Aorta (tissue), 5 donors: Measurements from ENCODE around the gene PEBP1. TPM values are rescaled to one million over a fixed set of nuclear protein-coding genes. Genes with fewer than 3 reads are reported as not detected.
A peak's percentile ranks its signal among the peaks of the same experiment; 100 is the strongest.

Source experiments
- ATAC-seq: fragments of 200-7000 bp; cut with Tn5 transposase; one replicate; pipeline ENCODE4 v1.9.1; 2022; ENCODE audit warnings: moderate library complexity; ENCODE audit not compliant: low FRiP score
- DNase-seq, 2 donors: peaks; one replicate each; pipeline ENCODE4 v3.0.0-alpha.2; 2020
- H3K27ac ChIP-seq, 2 donors: one replicate each; pipeline ENCODE4 v1.5.1; 2013; ENCODE audit warnings: low read length in 2 of 2, mild to moderate bottlenecking in 2 of 2, moderate library complexity in 2 of 2, control low read depth in 1 of 2, inconsistent platforms in 1 of 2, low read depth in 1 of 2
- H3K27me3 ChIP-seq, 2 donors: one replicate each; pipeline ENCODE4 v1.6.1; 2013; ENCODE audit warnings: control low read depth in 1 of 2, low read length in 1 of 2, mild to moderate bottlenecking in 1 of 2, moderate library complexity in 1 of 2; ENCODE audit not compliant: insufficient read depth in 2 of 2, control insufficient read depth in 1 of 2
- H3K36me3 ChIP-seq, 2 donors: one replicate each; pipeline ENCODE4 v1.6.1; 2013; ENCODE audit warnings: control low read depth in 1 of 2, low read length in 1 of 2, mild to moderate bottlenecking in 1 of 2; ENCODE audit not compliant: insufficient read depth in 2 of 2, control insufficient read depth in 1 of 2
- H3K4me1 ChIP-seq, 2 donors: one replicate each; pipeline ENCODE4 v1.6.1; 2013; ENCODE audit warnings: low read length in 2 of 2, control low read depth in 1 of 2, mild to moderate bottlenecking in 1 of 2, moderate library complexity in 1 of 2; ENCODE audit not compliant: insufficient read depth in 2 of 2, control insufficient read depth in 1 of 2
- H3K4me3 ChIP-seq, 2 donors: one replicate each; pipeline ENCODE4 v1.5.1; 2013; ENCODE audit warnings: low read length in 2 of 2, control low read depth in 1 of 2, mild to moderate bottlenecking in 1 of 2
- H3K9me3 ChIP-seq: one replicate; pipeline ENCODE4 v1.6.1; 2013; ENCODE audit warnings: mild to moderate bottlenecking, low read length; ENCODE audit not compliant: control insufficient read depth
- WGBS, 2 donors: extraction: QIAGEN DNeasy Blood & Tissue Kit; methylation state at CpG; one replicate each; pipeline ENCODE4 v1.1.7; 2013; 5-methylcytosine and 5-hydroxymethylcytosine counted together
- intact Hi-C, 2 donors: fragments of 100-400 bp; cut with DNase I; formaldehyde crosslinking; loops; one replicate each; pipeline versions ENCODE4 v1.14.2 to v1.15.0; 2022
- polyA plus RNA-seq, 2 donors: library from polyadenylated mRNA; stranded (reverse); fragments of 200-250 nt; gene quantifications; one replicate each; pipeline ENCODE4 v1.2.3, GENCODE V29; 2013
- total RNA-seq, 2 donors: library from RNA; stranded (reverse); fragmentation: NEBNext Ultra II Directional; extraction: Animal tissue kit (Norgen Biotek cat#: 25700); gene quantifications; one replicate each; pipeline ENCODE4 v1.2.1, GENCODE V29; 2021
- donor health status: healthy with polysubstance abuse.
- donor health status: Bipolar disorder and iron deficiency.
- donor health status: DM: no; HTN: no; CAD: no.
- donor health status: DM: no; HTN: no; CAD: no.
- donor health status: DM: yes; HTN: yes; CAD: no.

The PEBP1 gene
- total and polyA plus RNA-seq, 4 donors, result 122 to 532 (median 215) TPM

GRCh38 chr12:118103201-118103600, 32.7 kb upstream of the PEBP1 start:
- Histone ChIP-seq H3K4me3 (peak overlapping the region; percentile 70 to 80), H3K27me3 (no peaks in the 10 kb centered on the region), H3K9me3 (no peaks in the 10 kb centered on the region), H3K4me1 (no peaks in the 10 kb centered on the region), H3K27ac (peak overlapping the region in 1 of 2 donors; percentile 10), H3K36me3 (no peaks in the 10 kb centered on the region)
- no peak for ATAC-seq
- intact Hi-C loops, result loop anchor here (2.0 to 5.0 kb wide), 2 partner anchors 41 to 88 kb away; partner anchors contain the start of gene WSB2 (in 2 of the 2)
- DNase-seq, result peak in 1 of 2 donors; percentile 78
- WGBS, 2 donors, result 0 to 1% methylated on average over 29 to 32 of the region's 32 CpGs

- intact Hi-C loops, result loop anchor here (2.0 to 5.0 kb wide), 2 partner anchors 41 to 89 kb away; partner anchors contain the start of gene WSB2 (in 2 of the 2)
- Histone ChIP-seq H3K9me3 (no peaks in the 10 kb centered on the region), H3K27me3 (no peaks in the 10 kb centered on the region), H3K27ac (peak within 1 kb of the TSS in 1 of 2 donors; percentile 52), H3K4me1 (no peaks in the 10 kb centered on the region), H3K36me3 (no peaks in the 10 kb centered on the region), H3K4me3 (peak within 1 kb of the TSS; percentile 70 to 80)
- ATAC-seq (peak; percentile 94), DNase-seq (peak; percentile 79 to 88)
- WGBS, 2 donors, result 0% methylated on average over 56 to 75 of the region's 75 CpGs
These were observed 32.1 kb upstream of the PEBP1 start, which contains the start of gene VSIG10 for GRCh38 chr12:118103601-118104382. Gene VSIG10 (minus strand): TSS chr12:118104011. CDS start chr12:118103671, 340 bp downstream.

GRCh38 chr12:118107011-118107410, 28.9 kb upstream of the PEBP1 start:
- intact Hi-C loops, result no loop called here
- 71 to 87% methylated on average over 4 of the region's 4 CpGs for WGBS, 2 donors
- DNase-seq, result no peak

GRCh38 chr12:118107694-118108093, 28.2 kb upstream of the PEBP1 start:
- 91 to 92% methylated on average over 8 of the region's 8 CpGs for WGBS, 2 donors
- H3K36me3 ChIP-seq, result no peaks in the 10 kb centered on the region

More at GRCh38 chr12:118107011-118107410, 28.9 kb upstream of the PEBP1 start:
- Histone ChIP-seq H3K9me3 (no peaks in the 10 kb centered on the region), H3K27ac (no peak overlapping the region), H3K4me3 (no peak overlapping the region), H3K4me1 (no peaks in the 10 kb centered on the region), H3K27me3 (no peaks in the 10 kb centered on the region), H3K36me3 (no peaks in the 10 kb centered on the region)
- ATAC-seq, result no peak

GRCh38 chr12:118109088-118109487, 26.8 kb upstream of the PEBP1 start:
- WGBS, 2 donors, result 87 to 100% methylated on average over 1 of the region's 1 CpG
- DNase-seq (no peak), ATAC-seq (no peak)
- Histone ChIP-seq H3K27ac (no peak overlapping the region), H3K27me3 (no peaks in the 10 kb centered on the region), H3K36me3 (no peaks in the 10 kb centered on the region), H3K9me3 (no peaks in the 10 kb centered on the region), H3K4me1 (no peaks in the 10 kb centered on the region), H3K4me3 (no peak overlapping the region)
- intact Hi-C loops, result no loop called here

More at GRCh38 chr12:118107694-118108093, 28.2 kb upstream of the PEBP1 start:
- DNase-seq, result no peak
- no peak for ATAC-seq
- Histone ChIP-seq H3K27ac (no peak overlapping the region), H3K9me3 (no peaks in the 10 kb centered on the region), H3K4me1 (no peaks in the 10 kb centered on the region), H3K4me3 (no peak overlapping the region), H3K27me3 (no peaks in the 10 kb centered on the region)
- intact Hi-C loops, result no loop called here

- ATAC-seq (no peak), DNase-seq (no peak)
- H3K4me1 ChIP-seq, result no peaks in the 10 kb centered on the region
- no peak overlapping the region for H3K27ac ChIP-seq
- WGBS, 2 donors, result 85% methylated on average over 10 of the region's 10 CpGs
- intact Hi-C loops, result no loop called here
- no peaks in the 10 kb centered on the region for H3K36me3 ChIP-seq
- H3K27me3 ChIP-seq, result no peaks in the 10 kb centered on the region
- no peaks in the 10 kb centered on the region for H3K9me3 ChIP-seq
- no peak overlapping the region for H3K4me3 ChIP-seq
These were observed 16.5 kb upstream of the PEBP1 start for GRCh38 chr12:118119449-118119879.

- Histone ChIP-seq H3K4me1 (no peaks in the 10 kb centered on the region), H3K9me3 (no peaks in the 10 kb centered on the region), H3K36me3 (no peaks in the 10 kb centered on the region), H3K4me3 (no peak overlapping the region), H3K27me3 (no peaks in the 10 kb centered on the region), H3K27ac (no peak overlapping the region)
- ATAC-seq (peak; percentile 80), DNase-seq (peak; percentile 75 to 89)
- intact Hi-C loops, result no loop called here
- WGBS, 2 donors, result 30 to 31% methylated on average over 8 of the region's 8 CpGs
These were observed 15.2 kb upstream of the PEBP1 start for GRCh38 chr12:118120579-118121363.

- Histone ChIP-seq H3K27ac (no peak overlapping the region), H3K9me3 (no peaks in the 10 kb centered on the region), H3K4me3 (no peak overlapping the region), H3K27me3 (no peaks in the 10 kb centered on the region), H3K4me1 (no peaks in the 10 kb centered on the region), H3K36me3 (no peaks in the 10 kb centered on the region)
- no peak for DNase-seq
- intact Hi-C loops, result no loop called here
- 96 to 97% methylated on average over 6 of the region's 6 CpGs for WGBS, 2 donors
- no peak for ATAC-seq
These were observed 13.7 kb upstream of the PEBP1 start for GRCh38 chr12:118122264-118122663.
